ENCODE results near the gene MEX3B. TPM values are rescaled to one million over a fixed set of nuclear protein-coding genes. Genes with fewer than 3 reads are reported as not detected.
A peak's percentile ranks its signal among the peaks of the same experiment; 100 is the strongest.

The MEX3B gene
- total and polyA plus RNA-seq, 9 of the 15 experiments (the other 6 are each of a cell fraction or from before 2014, with no cell fraction given), result 0.94 to 12.8 (median 3.6) TPM

- TF ChIP-seq ZBTB26 (CRISPR knock-in tag; IDR thresholded peaks at IDR 0.05) (no peak), SIN3A (IDR thresholded peaks at IDR 0.05; ENCODE audit: borderline replicate concordance in 2 of 2, control insufficient read depth in 1 of 2, low read depth in 2 of 2, low read length in 2 of 2) (0 out of 4 replicates have a peak, but pooled peaks of 1 of the 2 experiments have one; percentile 25), CBX3 (IDR thresholded peaks at IDR 0.05; ENCODE audit: borderline replicate concordance in 1 of 2, low read length in 2 of 2) (peak in 1 of 2 experiments; percentile 33; a peak in 1 of 3 replicates), CREB1 (IDR thresholded peaks at IDR 0.05) (peak; percentile 86), CREB1 (CRISPR knock-in tag; IDR thresholded peaks at IDR 0.05) (peak; percentile 83), ZNF311 (CRISPR knock-in tag; IDR thresholded peaks at IDR 0.05) (no peak), EZH2 (IDR thresholded peaks at IDR 0.05; ENCODE audit: borderline replicate concordance, low read depth, low read length) (no peak), HES1 (IDR thresholded peaks at IDR 0.05; ENCODE audit: low read depth) (peak; percentile 88), ETV6 (IDR thresholded peaks at IDR 0.05; ENCODE audit: borderline replicate concordance in 1 of 2, low read depth in 2 of 2, low read length in 1 of 2) (0 out of 4 replicates have a peak, but pooled peaks of 1 of the 2 experiments have one; percentile 15), ETV6 (CRISPR knock-in tag; IDR thresholded peaks at IDR 0.05; ENCODE audit: borderline replicate concordance) (no peak), RBM15 (IDR thresholded peaks at IDR 0.05; ENCODE audit: insufficient read depth, low read length) (no peak), ZNF75A (CRISPR knock-in tag; IDR thresholded peaks at IDR 0.05) (no peak), RBM17 (IDR thresholded peaks at IDR 0.05; ENCODE audit: borderline replicate concordance, low read depth, low read length) (no peak), TBP (optimal IDR thresholded peaks at IDR 0.05; ENCODE audit: low read depth, low read length) (peak; percentile 38)
Measured at GRCh38 chr15:82045892-82046665, at the start of gene MEX3B (continued).
